K562 (cell line): ENCODE measurements around the gene KCTD18. TPM values are rescaled to one million over a fixed set of nuclear protein-coding genes. Genes with fewer than 3 reads are reported as not detected.
A peak's percentile ranks its signal among the peaks of the same experiment; 100 is the strongest.

Source experiments
- BCLAF1 ChIP-seq, 2 experiments: fragments of 450-650 bp in 1 of 2; IDR thresholded peaks; 2 replicates each; pipeline ENCODE4 v1.6.1; 2011 to 2017; ENCODE audit warnings: low read depth in 2 of 2, antibody characterized with exemption in 1 of 2, borderline replicate concordance in 1 of 2, low read length in 1 of 2, mild to moderate bottlenecking in 1 of 2, mixed read lengths in 1 of 2; ENCODE audit not compliant: control insufficient read depth in 1 of 2
- GMEB1 ChIP-seq: fragments of 250-450 bp; sonication (Bioruptor Pico); IDR thresholded peaks from 2 replicates; pipeline ENCODE4 v1.4.0; 2020; ENCODE audit warnings: mild to moderate bottlenecking
- HDAC1 ChIP-seq, 2 experiments: fragments of 450-650 bp; IDR thresholded peaks; 2 replicates each; pipeline ENCODE4 v1.6.1; 2016 to 2017; ENCODE audit warnings: inconsistent platforms in 1 of 2, mild to moderate bottlenecking in 1 of 2, moderate library complexity in 1 of 2
- NONO ChIP-seq, 2 experiments: fragments of 200-400 bp in 1 of 2; fragments of 450-650 bp in 1 of 2; formaldehyde crosslinking in 1 of 2; IDR thresholded peaks; 2 replicates each; pipeline ENCODE4 v1.6.1; 2017; ENCODE audit warnings: low read depth in 2 of 2, mild to moderate bottlenecking in 2 of 2, moderate library complexity in 2 of 2, low read length in 1 of 2
- RBBP5 ChIP-seq: fragments of 200-600 bp; sonication (generic); IDR thresholded peaks from 2 replicates; pipeline ENCODE4 v1.6.1; 2012; ENCODE audit warnings: borderline replicate concordance, mild to moderate bottlenecking, low read length, control low read depth, inconsistent platforms; ENCODE audit not compliant: insufficient read depth, poor library complexity, severe bottlenecking
- RBFOX2 ChIP-seq: fragments of 200-400 bp; formaldehyde crosslinking; IDR thresholded peaks from 2 replicates; pipeline ENCODE4 v1.6.1; 2017; ENCODE audit warnings: low read depth, mild to moderate bottlenecking, low read length, moderate library complexity
- RBM25 ChIP-seq: fragments of 200-400 bp; formaldehyde crosslinking; IDR thresholded peaks from 2 replicates; pipeline ENCODE4 v1.6.1; 2018; ENCODE audit warnings: low read length, low read depth, moderate library complexity; ENCODE audit not compliant: severe bottlenecking
- RCOR1 ChIP-seq, 2 experiments: IDR thresholded peaks; 2 replicates each; pipeline ENCODE4 v1.6.1; 2012; ENCODE audit warnings: low read depth in 2 of 2, low read length in 2 of 2, borderline replicate concordance in 1 of 2, improper control_type of control experiment in 1 of 2
- SIN3B ChIP-seq: fragments of 450-650 bp; IDR thresholded peaks from 2 replicates; pipeline ENCODE4 v1.6.1; 2017; ENCODE audit warnings: low read depth, mild to moderate bottlenecking, moderate library complexity
- TAF1 ChIP-seq: IDR thresholded peaks from 2 replicates; pipeline ENCODE4 v1.6.1; 2011; ENCODE audit warnings: mild to moderate bottlenecking, low read length, moderate library complexity; ENCODE audit not compliant: insufficient read depth, control insufficient read depth, severe bottlenecking; ENCODE audit errors: extremely low read depth
- TRIM28 ChIP-seq: fragments of 450-650 bp; IDR thresholded peaks from 2 replicates; pipeline ENCODE4 v1.6.1; 2017
- polyA plus RNA-seq, 8 experiments: library from polyadenylated mRNA; depleted of rRNA in 4 of 8; stranded (reverse) in 5 of 8; unstranded in 3 of 8; fragments of >200 nt; fragmentation: Nextera tagmentation in 2 of 8; fragmentation: Illumina TruSeq in 1 of 8; extraction: Ambion mirVana in 2 of 8; extraction: Trizol in 1 of 8; gene quantifications; 2 replicates each; pipeline versions ENCODE4 v1.2.1 to v1.2.3, GENCODE V29; 2011 to 2014; ENCODE audit warnings: inconsistent platforms in 1 of 8, missing spikeins in 1 of 8
- total RNA-seq, 7 experiments: library from RNA; depleted of rRNA in 6 of 7; stranded (reverse); fragments of >200 nt in 6 of 7; fragmentation: Illumina TruSeq in 2 of 7; extraction: Trizol in 2 of 7; gene quantifications; 2 replicates each; pipeline versions ENCODE4 v1.2.1 to v1.2.3, GENCODE V29; 2011 to 2021; ENCODE audit warnings: low replicate concordance in 1 of 7
- TF ChIP-seq, protein P1 (sequence below): sonication (generic); formaldehyde crosslinking; IDR thresholded peaks from 2 replicates; pipeline ENCODE4 v1.8.1; 2023; ENCODE audit warnings: missing genetic modification reagents, mild to moderate bottlenecking, borderline replicate concordance
- TF ChIP-seq, protein P2 (sequence below): fragments of 450-650 bp; formaldehyde crosslinking; conservative IDR thresholded peaks from 2 replicates; pipeline ENCODE4 v1.4.0; 2022; ENCODE audit warnings: mild to moderate bottlenecking, missing genetic modification characterization

The KCTD18 gene
- total and polyA plus RNA-seq, 9 of the 15 experiments (the other 6 are each of a cell fraction or from before 2014, with no cell fraction given) = 0.39 to 5.4 (median 3.8) TPM

GRCh38 chr2:200509612-200510433, at the start of gene KCTD18 (continued):
- TF ChIP-seq, protein P1, sequence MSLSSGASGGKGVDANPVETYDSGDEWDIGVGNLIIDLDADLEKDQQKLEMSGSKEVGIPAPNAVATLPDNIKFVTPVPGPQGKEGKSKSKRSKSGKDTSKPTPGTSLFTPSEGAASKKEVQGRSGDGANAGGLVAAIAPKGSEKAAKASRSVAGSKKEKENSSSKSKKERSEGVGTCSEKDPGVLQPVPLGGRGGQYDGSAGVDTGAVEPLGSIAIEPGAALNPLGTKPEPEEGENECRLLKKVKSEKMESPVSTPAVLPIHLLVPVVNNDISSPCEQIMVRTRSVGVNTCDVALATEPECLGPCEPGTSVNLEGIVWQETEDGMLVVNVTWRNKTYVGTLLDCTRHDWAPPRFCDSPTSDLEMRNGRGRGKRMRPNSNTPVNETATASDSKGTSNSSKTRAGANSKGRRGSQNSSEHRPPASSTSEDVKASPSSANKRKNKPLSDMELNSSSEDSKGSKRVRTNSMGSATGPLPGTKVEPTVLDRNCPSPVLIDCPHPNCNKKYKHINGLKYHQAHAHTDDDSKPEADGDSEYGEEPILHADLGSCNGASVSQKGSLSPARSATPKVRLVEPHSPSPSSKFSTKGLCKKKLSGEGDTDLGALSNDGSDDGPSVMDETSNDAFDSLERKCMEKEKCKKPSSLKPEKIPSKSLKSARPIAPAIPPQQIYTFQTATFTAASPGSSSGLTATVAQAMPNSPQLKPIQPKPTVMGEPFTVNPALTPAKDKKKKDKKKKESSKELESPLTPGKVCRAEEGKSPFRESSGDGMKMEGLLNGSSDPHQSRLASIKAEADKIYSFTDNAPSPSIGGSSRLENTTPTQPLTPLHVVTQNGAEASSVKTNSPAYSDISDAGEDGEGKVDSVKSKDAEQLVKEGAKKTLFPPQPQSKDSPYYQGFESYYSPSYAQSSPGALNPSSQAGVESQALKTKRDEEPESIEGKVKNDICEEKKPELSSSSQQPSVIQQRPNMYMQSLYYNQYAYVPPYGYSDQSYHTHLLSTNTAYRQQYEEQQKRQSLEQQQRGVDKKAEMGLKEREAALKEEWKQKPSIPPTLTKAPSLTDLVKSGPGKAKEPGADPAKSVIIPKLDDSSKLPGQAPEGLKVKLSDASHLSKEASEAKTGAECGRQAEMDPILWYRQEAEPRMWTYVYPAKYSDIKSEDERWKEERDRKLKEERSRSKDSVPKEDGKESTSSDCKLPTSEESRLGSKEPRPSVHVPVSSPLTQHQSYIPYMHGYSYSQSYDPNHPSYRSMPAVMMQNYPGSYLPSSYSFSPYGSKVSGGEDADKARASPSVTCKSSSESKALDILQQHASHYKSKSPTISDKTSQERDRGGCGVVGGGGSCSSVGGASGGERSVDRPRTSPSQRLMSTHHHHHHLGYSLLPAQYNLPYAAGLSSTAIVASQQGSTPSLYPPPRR (CRISPR knock-in tag) = no peak
- peak; percentile 43 for TF ChIP-seq RBM25
- no peak for TF ChIP-seq TRIM28
- 0 out of 2 replicates have a peak, but pooled peaks have one; percentile 49 for TF ChIP-seq SIN3B
- TF ChIP-seq RBBP5 = peak; percentile 54
- peak in 1 of 2 experiments; percentile 39; a peak in 1 of 4 replicates for TF ChIP-seq RCOR1 (IDR thresholded peaks at IDR 0.05; ENCODE audit: borderline replicate concordance in 1 of 2, low read depth in 2 of 2, low read length in 2 of 2)
- peak; percentile 65 for TF ChIP-seq TAF1
- no peak for TF ChIP-seq BCLAF1 (IDR thresholded peaks at IDR 0.05; ENCODE audit: borderline replicate concordance in 1 of 2, control insufficient read depth in 1 of 2, low read depth in 2 of 2, low read length in 1 of 2)
- peak; percentile 95 for TF ChIP-seq GMEB1
- 0 out of 4 replicates have a peak, but pooled peaks of 1 of the 2 experiments have one; percentile 31 for TF ChIP-seq NONO (IDR thresholded peaks at IDR 0.05; ENCODE audit: low read depth in 2 of 2, low read length in 1 of 2)
- peak in 1 of 2 experiments; percentile 83; a peak in 2 of 4 replicates for TF ChIP-seq HDAC1 (IDR thresholded peaks at IDR 0.05)
- TF ChIP-seq RBFOX2 = peak; percentile 85
- TF ChIP-seq, protein P2, sequence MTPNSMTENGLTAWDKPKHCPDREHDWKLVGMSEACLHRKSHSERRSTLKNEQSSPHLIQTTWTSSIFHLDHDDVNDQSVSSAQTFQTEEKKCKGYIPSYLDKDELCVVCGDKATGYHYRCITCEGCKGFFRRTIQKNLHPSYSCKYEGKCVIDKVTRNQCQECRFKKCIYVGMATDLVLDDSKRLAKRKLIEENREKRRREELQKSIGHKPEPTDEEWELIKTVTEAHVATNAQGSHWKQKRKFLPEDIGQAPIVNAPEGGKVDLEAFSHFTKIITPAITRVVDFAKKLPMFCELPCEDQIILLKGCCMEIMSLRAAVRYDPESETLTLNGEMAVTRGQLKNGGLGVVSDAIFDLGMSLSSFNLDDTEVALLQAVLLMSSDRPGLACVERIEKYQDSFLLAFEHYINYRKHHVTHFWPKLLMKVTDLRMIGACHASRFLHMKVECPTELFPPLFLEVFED (CRISPR knock-in tag) = no peak
